Progenitor cell of endocrine pancreas (in vitro differentiated cells): ENCODE measurements around the gene EIF4ENIF1. TPM values are rescaled to one million over a fixed set of nuclear protein-coding genes. Genes with fewer than 3 reads are reported as not detected.
A peak's percentile ranks its signal among the peaks of the same experiment; 100 is the strongest.

Experiments
- DNase-seq: peaks from one replicate; pipeline ENCODE4 v3.0.0; 2021; ENCODE audit warnings: low spot score; ENCODE audit not compliant: unreplicated experiment
- H3K27ac Mint-ChIP-seq: 2 replicates; pipeline ENCODE4 v1.8.0; 2021; ENCODE audit warnings: mild to moderate bottlenecking, moderate library complexity, mixed read lengths
- H3K27me3 Mint-ChIP-seq: 2 replicates; pipeline ENCODE4 v1.8.0; 2021; ENCODE audit warnings: mixed read lengths
- H3K36me3 Mint-ChIP-seq: 2 replicates; pipeline ENCODE4 v1.8.0; 2022; ENCODE audit warnings: mixed read lengths; ENCODE audit not compliant: insufficient read depth
- H3K4me1 Mint-ChIP-seq: 2 replicates; pipeline ENCODE4 v1.8.0; 2021; ENCODE audit warnings: low read depth, mixed read lengths
- H3K4me3 Mint-ChIP-seq: 2 replicates; pipeline ENCODE4 v1.8.0; 2021; ENCODE audit warnings: low read depth, mild to moderate bottlenecking, moderate library complexity, mixed read lengths
- H3K9me3 Mint-ChIP-seq: 2 replicates; pipeline ENCODE4 v1.8.0; 2021; ENCODE audit warnings: low read depth, mixed read lengths
- CTCF ChIP-seq: fragments of 200-600 bp; sonication (generic); IDR thresholded peaks from one replicate; pipeline ENCODE4 v1.5.0; 2021; ENCODE audit warnings: antibody characterized with exemption, mild to moderate bottlenecking; ENCODE audit not compliant: unreplicated experiment
- long read RNA-seq: library from polyadenylated mRNA; unstranded; transcript quantifications from one replicate; pipeline ENCODE4 v2.0.0, GENCODE V29; 2020
- total RNA-seq: library from RNA; stranded (reverse); gene quantifications from 2 replicates; pipeline ENCODE4 v1.2.1, GENCODE V29; 2021

Gene EIF4ENIF1
- total RNA-seq, result 41.0 and 46.5 TPM in 2 replicates
- long read RNA-seq, partial matches to known transcripts, result 12 of 21 reads
- long read RNA-seq, other reads (novel, unspliced or antisense), result 9 of 21 reads

- peak within 1 kb of the TSS; percentile 97 for H3K27ac Mint-ChIP-seq
- no peaks in the 10 kb centered on the region for H3K9me3 Mint-ChIP-seq
- peaks cover 14% of the 10 kb centered on the region for H3K4me1 Mint-ChIP-seq
- no peaks in the 10 kb centered on the region for H3K27me3 Mint-ChIP-seq
- H3K4me3 Mint-ChIP-seq, result peak within 1 kb of the TSS; percentile 94
- DNase-seq, result peak; percentile 74
- H3K36me3 Mint-ChIP-seq, result peaks cover 10% of the 10 kb centered on the region
- no peak for TF ChIP-seq CTCF
These were observed at the start of gene EIF4ENIF1 for GRCh38 chr22:31489632-31490495. Gene EIF4ENIF1 (minus strand): TSS chr22:31489842. CDS start chr22:31488718, 1,124 bp downstream.

GRCh38 chr22:31538815-31539214 lies 49.2 kb upstream of the EIF4ENIF1 start:
- H3K9me3 Mint-ChIP-seq, result no peaks in the 10 kb centered on the region
- peak overlapping the region; percentile 8 for H3K27ac Mint-ChIP-seq
- H3K27me3 Mint-ChIP-seq, result no peaks in the 10 kb centered on the region
- DNase-seq, result no peak
- no peak overlapping the region for H3K4me3 Mint-ChIP-seq
- no peak for TF ChIP-seq CTCF
- peaks cover 3% of the 10 kb centered on the region for H3K36me3 Mint-ChIP-seq
- no peaks in the 10 kb centered on the region for H3K4me1 Mint-ChIP-seq

- H3K27me3 Mint-ChIP-seq, result no peaks in the 10 kb centered on the region
- DNase-seq, result no peak
- no peak overlapping the region for H3K4me3 Mint-ChIP-seq
- H3K4me1 Mint-ChIP-seq, result peaks cover 4% of the 10 kb centered on the region
- peaks cover 5% of the 10 kb centered on the region for H3K36me3 Mint-ChIP-seq
- TF ChIP-seq CTCF, result no peak
- peak overlapping the region; percentile 85 for H3K27ac Mint-ChIP-seq
- no peaks in the 10 kb centered on the region for H3K9me3 Mint-ChIP-seq
These were observed 47.4 kb upstream of the EIF4ENIF1 start for GRCh38 chr22:31537019-31537535.

- Mint-ChIP-seq H3K4me1 (peaks cover 4% of the 10 kb centered on the region), H3K36me3 (peaks cover 3% of the 10 kb centered on the region), H3K9me3 (no peaks in the 10 kb centered on the region), H3K4me3 (no peak overlapping the region), H3K27me3 (no peaks in the 10 kb centered on the region), H3K27ac (no peak overlapping the region)
- TF ChIP-seq CTCF, result no peak
- no peak for DNase-seq
These were observed 43.7 kb upstream of the EIF4ENIF1 start for GRCh38 chr22:31533374-31533773.

GRCh38 chr22:31532060-31532459 lies 42.4 kb upstream of the EIF4ENIF1 start:
- no peak overlapping the region for H3K4me3 Mint-ChIP-seq
- no peaks in the 10 kb centered on the region for H3K27me3 Mint-ChIP-seq
- peaks cover 3% of the 10 kb centered on the region for H3K36me3 Mint-ChIP-seq
- no peak for DNase-seq
- peaks cover 4% of the 10 kb centered on the region for H3K4me1 Mint-ChIP-seq
- H3K27ac Mint-ChIP-seq, result no peak overlapping the region
- TF ChIP-seq CTCF, result no peak
- H3K9me3 Mint-ChIP-seq, result no peaks in the 10 kb centered on the region
